VCaP (cell line): Measurements from ENCODE around the gene DUSP8.

Experiments used
- H3K27ac ChIP-seq: fragments of 450-650 bp; 2 replicates; pipeline ENCODE4 v1.5.1; 2017
- CTCF ChIP-seq: fragments of 450-650 bp; conservative IDR thresholded peaks from 2 replicates; pipeline ENCODE4 v1.5.1; 2017; ENCODE audit warnings: mild to moderate bottlenecking, moderate library complexity

DUSP8 gene

DNA sequence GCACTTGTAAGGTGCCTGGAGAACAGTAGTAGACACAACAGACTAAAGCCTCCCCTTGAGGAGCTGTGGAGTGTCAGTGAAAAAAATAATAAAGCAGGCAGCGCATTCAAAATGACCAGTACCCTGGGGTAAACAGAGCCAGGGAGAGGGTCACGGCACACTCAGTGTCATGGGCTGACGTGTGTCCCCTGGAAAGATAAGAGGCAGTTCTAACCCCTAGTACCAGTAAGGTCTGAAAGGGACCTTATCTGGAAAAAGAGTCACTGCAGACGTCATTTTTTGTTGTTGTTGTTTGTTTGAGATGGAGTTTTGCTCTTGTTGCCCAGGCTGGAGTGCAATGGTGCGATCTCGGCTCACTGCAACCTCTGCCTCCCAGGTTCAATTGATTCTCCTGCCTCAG lies 32.0 kb downstream of the DUSP8 start:
- H3K27ac ChIP-seq: no peak overlapping the region
- no peak for TF ChIP-seq CTCF

GRCh38 chr11:1538153-1538552 lies 33.9 kb downstream of the DUSP8 start:
- no peak overlapping the region for H3K27ac ChIP-seq
- TF ChIP-seq CTCF: no peak

DNA sequence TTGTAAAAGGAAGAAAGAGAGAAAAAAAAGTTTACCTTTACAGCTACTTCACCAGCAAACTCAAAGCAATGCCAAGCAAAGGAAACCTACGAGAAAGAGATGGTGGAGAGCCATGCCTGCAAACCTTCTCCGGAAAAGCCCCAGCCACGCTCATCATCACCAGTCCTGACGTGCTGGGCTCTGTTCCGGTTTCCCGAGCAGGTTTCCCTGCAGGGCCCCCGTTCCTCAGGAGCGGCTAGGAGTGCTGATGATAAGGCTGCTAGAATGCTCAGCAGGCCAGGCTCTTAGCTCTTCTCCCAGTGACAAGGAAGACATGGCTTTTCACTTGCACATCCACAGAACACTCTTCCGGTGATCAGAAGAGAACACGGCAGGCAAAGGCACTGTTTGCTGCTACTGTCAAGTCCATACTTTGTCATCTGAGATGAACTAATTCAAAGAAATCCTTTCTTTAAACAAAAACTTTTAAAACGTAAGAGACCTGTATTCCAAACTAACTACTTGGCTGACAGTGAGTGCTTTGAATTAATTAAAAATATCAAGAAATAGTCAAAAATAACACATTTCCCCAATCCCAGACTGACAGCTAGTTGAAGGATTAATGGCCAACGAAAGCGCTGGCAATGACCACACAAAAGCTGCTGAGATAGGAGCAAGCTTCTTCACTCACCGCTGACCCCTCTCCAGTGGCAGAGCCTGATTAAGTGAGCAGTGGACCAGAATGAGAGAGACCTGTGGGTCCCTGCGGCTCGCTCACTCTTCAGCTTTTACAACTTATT lies 35.8 kb downstream of the DUSP8 start:
- H3K27ac ChIP-seq: no peak overlapping the region
- TF ChIP-seq CTCF: no peak

DNA sequence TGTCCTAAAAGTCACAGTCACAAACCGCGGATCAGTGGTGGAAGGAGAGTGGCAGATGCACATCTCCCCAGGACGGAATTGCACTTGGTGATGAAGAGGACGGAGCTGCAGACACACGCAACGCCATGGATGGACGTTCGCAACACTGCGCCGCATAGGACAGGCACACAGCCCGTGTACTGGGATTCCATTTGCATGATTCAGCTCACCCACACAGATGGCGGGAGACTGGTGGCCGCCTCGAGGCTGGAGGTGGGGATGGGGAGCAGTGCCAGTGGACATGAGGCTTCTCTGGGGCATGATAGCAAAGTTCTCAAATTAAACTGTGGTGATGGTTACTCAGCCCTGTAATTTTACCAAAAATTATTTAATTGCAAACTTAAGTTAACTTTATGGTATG lies 37.4 kb downstream of the DUSP8 start:
- no peak for TF ChIP-seq CTCF
- H3K27ac ChIP-seq: no peak overlapping the region

DNA sequence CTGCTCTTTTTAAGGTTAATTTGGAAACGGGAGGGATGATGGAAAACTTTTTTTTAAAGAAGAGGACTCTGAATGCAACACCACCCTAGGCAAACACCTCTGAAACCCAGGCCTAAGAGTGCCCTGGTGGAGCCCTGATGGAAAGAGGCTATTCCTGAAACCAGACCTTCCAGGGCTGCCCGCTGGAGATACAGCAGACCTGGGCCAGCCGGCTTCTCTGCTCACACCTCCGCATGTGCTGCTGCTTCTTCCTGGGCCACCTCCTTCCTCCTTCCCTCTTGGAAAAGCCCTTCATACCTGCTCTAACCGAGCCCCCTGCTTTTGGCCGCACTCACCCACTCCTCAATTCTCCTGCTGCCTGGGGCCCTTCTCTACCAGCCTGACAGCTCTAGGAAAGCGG lies 37.9 kb downstream of the DUSP8 start:
- no peak overlapping the region for H3K27ac ChIP-seq
- TF ChIP-seq CTCF: no peak

DNA sequence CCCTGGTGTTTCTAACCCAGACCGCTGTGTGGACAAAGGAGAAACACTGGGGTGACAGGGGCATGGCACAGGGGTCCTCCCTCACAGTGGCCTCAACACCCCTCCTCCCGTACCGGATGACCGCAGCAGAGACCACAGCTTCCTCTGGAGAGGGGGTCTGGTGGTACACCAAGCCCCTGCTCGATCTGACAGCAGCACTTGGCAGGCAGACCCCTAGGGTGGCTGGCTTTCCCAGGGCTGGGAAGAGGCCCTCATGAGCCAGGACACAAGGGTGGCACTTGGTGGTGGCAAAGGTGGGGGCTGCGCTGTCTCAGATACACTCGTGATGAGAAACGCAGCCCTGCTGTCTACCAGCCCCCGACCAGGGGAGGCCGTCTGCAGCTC lies 38.7 kb downstream of the DUSP8 start:
- H3K27ac ChIP-seq: no peak overlapping the region
- TF ChIP-seq CTCF: no peak

DNA sequence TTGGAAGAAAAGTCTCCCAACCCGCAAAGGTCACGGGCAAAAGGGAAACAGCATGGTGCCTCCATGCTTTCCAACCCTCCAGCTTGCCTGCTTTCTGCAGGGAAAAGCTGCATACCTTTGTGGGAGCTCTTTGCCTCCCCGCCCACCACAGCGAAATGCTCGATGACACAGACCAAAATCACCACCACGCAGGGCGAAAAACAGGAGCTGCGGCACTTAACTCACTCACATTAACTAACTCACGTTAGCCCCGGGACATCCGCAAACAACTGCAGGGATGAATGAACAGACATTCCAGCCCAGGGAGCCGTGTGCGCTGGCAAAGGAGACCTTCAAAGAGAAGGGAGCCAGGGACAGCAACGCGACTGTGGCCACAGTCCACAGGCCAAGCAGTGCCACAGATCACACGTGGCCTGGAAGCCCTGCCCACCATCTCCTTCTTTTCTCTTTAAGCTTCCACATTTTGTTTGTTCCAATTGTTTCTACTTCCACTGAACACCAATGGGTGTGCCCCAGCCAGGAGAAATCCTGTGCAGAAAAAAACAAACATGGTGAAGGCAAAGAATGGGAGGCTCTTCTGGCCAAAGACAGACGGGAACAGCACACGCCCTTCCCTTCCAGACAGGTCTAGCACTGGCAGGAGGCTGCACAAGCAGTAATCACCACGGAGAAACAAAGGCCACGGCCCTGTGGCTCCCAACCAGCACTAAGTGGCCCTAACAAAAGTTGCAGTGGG lies 39.3 kb downstream of the DUSP8 start:
- no peak overlapping the region for H3K27ac ChIP-seq
- TF ChIP-seq CTCF: no peak
